Caco-2 (cell line): ENCODE data around the gene ADAMTS2. TPM values are rescaled to one million over a fixed set of nuclear protein-coding genes. Genes with fewer than 3 reads are reported as not detected.

Experiments
- BruUV-seq: library from RNA; stranded (reverse); fragments of 400-500 nt; replicated peaks from 2 replicates; lab custom pipeline; 2021; lab: Mats Ljungman, UMichigan
- CTCF ChIA-PET: fragments of 300-600 bp; sonication (Branson Sonifier 250); formaldehyde crosslinking; loops from one replicate; lab custom pipeline; 2022; ENCODE audit warnings: antibody characterized with exemption; lab: Charles Lee
- POLR2A ChIA-PET: fragments of 300-600 bp; sonication (Branson Sonifier 250); formaldehyde crosslinking; loops from one replicate; lab custom pipeline; 2022; ENCODE audit warnings: antibody characterized with exemption; lab: Charles Lee
- DNase-seq, 2 experiments: peaks; one replicate each; pipeline versions ENCODE4 v3.0.0 to v3.0.0-alpha.2; 2020 to 2022
- H3K27me3 ChIP-seq: replicated peaks from 2 replicates; pipeline ENCODE4 v1.6.0; 2011; ENCODE audit warnings: low read length; ENCODE audit not compliant: control insufficient read depth, insufficient read depth
- H3K36me3 ChIP-seq: 2 replicates; pipeline ENCODE4 v1.5.1; 2011; ENCODE audit warnings: low read length; ENCODE audit not compliant: control insufficient read depth, insufficient read depth
- H3K4me1 ChIP-seq: fragments of 250-450 bp; sonication (Bioruptor Pico); 2 replicates; pipeline ENCODE4 v1.5.1; 2020; ENCODE audit warnings: mild to moderate bottlenecking
- H3K4me3 ChIP-seq: 2 replicates; pipeline ENCODE4 v1.5.1; 2011; ENCODE audit warnings: low read depth, mild to moderate bottlenecking, control low read depth, low read length
- H3K9me3 ChIP-seq: fragments of 250-450 bp; sonication (Bioruptor Pico); 2 replicates; pipeline ENCODE4 v1.5.1; 2020; ENCODE audit warnings: mild to moderate bottlenecking, moderate library complexity
- H3K27ac Mint-ChIP-seq: one replicate; pipeline ENCODE4 v1.8.0; 2022; ENCODE audit warnings: mixed read lengths; ENCODE audit not compliant: unreplicated experiment
- H3K27me3 Mint-ChIP-seq: one replicate; pipeline ENCODE4 v1.8.0; 2022; ENCODE audit warnings: mixed read lengths; ENCODE audit not compliant: insufficient read depth, unreplicated experiment
- H3K36me3 Mint-ChIP-seq: one replicate; pipeline ENCODE4 v1.8.0; 2022; ENCODE audit warnings: mild to moderate bottlenecking, mixed read lengths; ENCODE audit not compliant: insufficient read depth, unreplicated experiment
- H3K4me1 Mint-ChIP-seq: one replicate; pipeline ENCODE4 v1.8.0; 2022; ENCODE audit warnings: low read depth, mixed read lengths; ENCODE audit not compliant: unreplicated experiment
- H3K4me3 Mint-ChIP-seq: one replicate; pipeline ENCODE4 v1.8.0; 2022; ENCODE audit warnings: mild to moderate bottlenecking, moderate library complexity, mixed read lengths; ENCODE audit not compliant: unreplicated experiment
- H3K9me3 Mint-ChIP-seq: one replicate; pipeline ENCODE4 v1.8.0; 2022; ENCODE audit warnings: mixed read lengths; ENCODE audit not compliant: unreplicated experiment
- intact Hi-C: fragments of 100-400 bp; cut with micrococcal nuclease; formaldehyde crosslinking; loops from one replicate; pipeline ENCODE4 v1.10.0; 2022; ENCODE audit not compliant: unreplicated experiment
- total RNA-seq: library from RNA; stranded (reverse); gene quantifications from 2 replicates; pipeline ENCODE4 v1.2.3, GENCODE V29; 2022
- TF ChIP-seq, protein P1 (sequence below), 2 experiments: fragments of 200-600 bp in 1 of 2; IDR thresholded peaks; 1 replicate in 1 of 2; 2 replicates in 1 of 2; pipeline versions ENCODE4 v1.5.1 to v1.8.0; 2011 to 2022; ENCODE audit warnings: antibody characterized with exemption in 1 of 2, control low read depth in 1 of 2, inconsistent platforms in 1 of 2, low read depth in 1 of 2, low read length in 1 of 2, mild to moderate bottlenecking in 1 of 2, moderate library complexity in 1 of 2; ENCODE audit not compliant: insufficient read depth in 1 of 2, severe bottlenecking in 1 of 2, unreplicated experiment in 1 of 2

The ADAMTS2 gene
- total RNA-seq, 1 experiment from 2014 or later: 0.05 TPM

DNA sequence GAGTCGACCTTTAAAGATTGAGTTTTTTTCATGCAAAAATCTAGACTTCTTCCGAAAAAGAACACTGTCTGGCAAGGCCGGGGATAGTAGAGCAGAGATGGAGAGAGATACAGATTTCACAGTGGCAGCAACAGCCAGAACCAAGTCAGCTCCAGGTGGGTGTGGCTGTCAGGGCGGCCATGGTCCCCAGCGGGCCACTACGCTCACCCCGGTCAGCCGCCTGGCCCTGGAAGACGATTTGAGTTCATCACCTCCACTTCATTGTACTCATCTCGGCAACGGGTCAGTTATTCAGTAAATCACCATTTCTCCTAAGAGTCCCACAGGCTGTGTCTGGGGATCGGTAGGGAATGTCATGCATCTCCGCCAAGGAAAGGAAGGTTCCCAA, 232.1 kb downstream of the ADAMTS2 start:
- Mint-ChIP-seq H3K36me3 (no peaks in the 10 kb centered on the region), H3K4me3 (no peak overlapping the region), H3K9me3 (peaks cover 40% of the 10 kb centered on the region), H3K27ac (no peak overlapping the region), H3K4me1 (no peaks in the 10 kb centered on the region), H3K27me3 (no peaks in the 10 kb centered on the region)
- no peaks in the 10 kb centered on the region for H3K27me3 ChIP-seq
- no peaks in the 10 kb centered on the region for H3K4me1 ChIP-seq
- peak in 1 of 2 experiments; percentile 5 for DNase-seq
- H3K4me3 ChIP-seq: no peak overlapping the region
- TF ChIP-seq, protein P1, sequence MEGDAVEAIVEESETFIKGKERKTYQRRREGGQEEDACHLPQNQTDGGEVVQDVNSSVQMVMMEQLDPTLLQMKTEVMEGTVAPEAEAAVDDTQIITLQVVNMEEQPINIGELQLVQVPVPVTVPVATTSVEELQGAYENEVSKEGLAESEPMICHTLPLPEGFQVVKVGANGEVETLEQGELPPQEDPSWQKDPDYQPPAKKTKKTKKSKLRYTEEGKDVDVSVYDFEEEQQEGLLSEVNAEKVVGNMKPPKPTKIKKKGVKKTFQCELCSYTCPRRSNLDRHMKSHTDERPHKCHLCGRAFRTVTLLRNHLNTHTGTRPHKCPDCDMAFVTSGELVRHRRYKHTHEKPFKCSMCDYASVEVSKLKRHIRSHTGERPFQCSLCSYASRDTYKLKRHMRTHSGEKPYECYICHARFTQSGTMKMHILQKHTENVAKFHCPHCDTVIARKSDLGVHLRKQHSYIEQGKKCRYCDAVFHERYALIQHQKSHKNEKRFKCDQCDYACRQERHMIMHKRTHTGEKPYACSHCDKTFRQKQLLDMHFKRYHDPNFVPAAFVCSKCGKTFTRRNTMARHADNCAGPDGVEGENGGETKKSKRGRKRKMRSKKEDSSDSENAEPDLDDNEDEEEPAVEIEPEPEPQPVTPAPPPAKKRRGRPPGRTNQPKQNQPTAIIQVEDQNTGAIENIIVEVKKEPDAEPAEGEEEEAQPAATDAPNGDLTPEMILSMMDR (IDR thresholded peaks at IDR 0.05; ENCODE audit: insufficient read depth in 1 of 2, low read depth in 1 of 2, low read length in 1 of 2, severe bottlenecking in 1 of 2, unreplicated experiment in 1 of 2): no peak
- ChIA-PET POLR2A (no interaction called here), CTCF (no interaction called here)
- BruUV-seq: no TSS peak
- H3K36me3 ChIP-seq: no peaks in the 10 kb centered on the region
- intact Hi-C loops: no loop called here
- H3K9me3 ChIP-seq: peaks cover 4% of the 10 kb centered on the region; the same call in 1 of the 2 replicates

- no peaks in the 10 kb centered on the region for H3K27me3 Mint-ChIP-seq
- Histone ChIP-seq H3K36me3 (no peaks in the 10 kb centered on the region), H3K9me3 (peaks cover under 1% of the 10 kb centered on the region; the same call in 1 of the 2 replicates), H3K27me3 (no peaks in the 10 kb centered on the region), H3K4me3 (no peak overlapping the region), H3K4me1 (no peaks in the 10 kb centered on the region)
- no peak overlapping the region for H3K4me3 Mint-ChIP-seq
- POLR2A ChIA-PET: no interaction called here
- TF ChIP-seq, protein P1 (IDR thresholded peaks at IDR 0.05; ENCODE audit: insufficient read depth in 1 of 2, low read depth in 1 of 2, low read length in 1 of 2, severe bottlenecking in 1 of 2, unreplicated experiment in 1 of 2): no peak
- intact Hi-C loops: no loop called here
- CTCF ChIA-PET: no interaction called here
- peak in 1 of 2 experiments; percentile 12 for DNase-seq
- no peak overlapping the region for H3K27ac Mint-ChIP-seq
- no peaks in the 10 kb centered on the region for H3K36me3 Mint-ChIP-seq
- peaks cover 46% of the 10 kb centered on the region for H3K9me3 Mint-ChIP-seq
- BruUV-seq: no TSS peak
- H3K4me1 Mint-ChIP-seq: no peaks in the 10 kb centered on the region
Observed at GRCh38 chr5:179112469-179113142, 232.7 kb downstream of the ADAMTS2 start.

DNA sequence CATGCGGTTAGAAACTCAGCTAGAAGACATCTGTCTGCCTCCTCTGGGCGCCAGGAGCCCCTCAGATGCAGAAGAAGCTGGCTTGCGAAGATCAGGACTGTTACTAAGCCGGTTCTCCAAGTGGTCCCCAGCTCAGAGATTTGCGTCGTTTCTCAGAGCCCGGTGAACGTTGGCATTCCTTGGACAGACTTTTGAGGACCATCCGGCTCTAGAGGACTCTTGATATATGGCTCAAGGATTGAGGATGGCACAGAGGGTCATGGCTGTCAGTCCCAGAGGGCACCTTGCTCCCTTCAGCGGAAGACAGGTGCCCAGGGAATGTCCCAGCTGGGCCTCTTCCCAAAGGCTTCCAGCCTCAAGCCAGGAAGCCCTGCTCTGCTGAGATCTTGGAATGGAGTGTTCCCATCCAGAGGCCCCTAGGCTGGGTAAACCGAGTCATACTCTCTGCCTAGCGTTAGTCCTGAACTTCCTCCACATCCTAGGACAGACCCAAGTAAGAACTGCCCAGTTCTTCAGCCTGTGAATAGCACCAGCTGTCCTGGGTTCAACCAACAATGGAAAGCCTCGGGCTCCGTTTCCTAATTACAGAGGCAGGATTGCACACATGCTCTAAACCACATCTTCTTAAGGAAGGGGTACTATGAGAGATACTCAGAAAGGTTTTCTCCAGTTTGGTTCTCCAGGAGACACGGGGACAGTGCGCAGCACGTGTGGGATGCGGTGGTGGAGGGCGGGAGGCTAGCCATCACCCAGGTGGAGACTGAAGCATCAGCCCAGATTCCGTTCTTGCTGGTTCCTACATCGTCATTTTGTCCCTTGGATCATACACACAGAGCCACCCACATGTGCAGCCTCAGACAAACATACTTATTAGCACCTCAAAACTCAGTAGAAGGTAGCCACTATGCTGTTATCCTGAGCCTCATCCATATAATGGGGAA, 233.7 kb downstream of the ADAMTS2 start:
- Mint-ChIP-seq H3K4me1 (no peaks in the 10 kb centered on the region), H3K36me3 (no peaks in the 10 kb centered on the region), H3K9me3 (peaks cover 50% of the 10 kb centered on the region), H3K4me3 (no peak overlapping the region), H3K27me3 (no peaks in the 10 kb centered on the region), H3K27ac (no peak overlapping the region)
- no TSS peak for BruUV-seq
- Histone ChIP-seq H3K36me3 (no peaks in the 10 kb centered on the region), H3K4me1 (no peaks in the 10 kb centered on the region), H3K4me3 (no peak overlapping the region), H3K27me3 (no peaks in the 10 kb centered on the region), H3K9me3 (no peaks in the 10 kb centered on the region)
- intact Hi-C loops: no loop called here
- TF ChIP-seq, protein P1 (IDR thresholded peaks at IDR 0.05; ENCODE audit: insufficient read depth in 1 of 2, low read depth in 1 of 2, low read length in 1 of 2, severe bottlenecking in 1 of 2, unreplicated experiment in 1 of 2): no peak
- ChIA-PET CTCF (no interaction called here), POLR2A (no interaction called here)
- DNase-seq: no peak
